A549 (cell line): Measurements from ENCODE around the gene TMPRSS11E.

Source experiments
- CEBPB ChIP-seq, 2 experiments: fragments of >200 bp in 1 of 2; sonication (Bioruptor Twin) in 1 of 2; formaldehyde crosslinking in 1 of 2; IDR thresholded peaks; 2 replicates each; pipeline ENCODE4 v1.6.1; 2012 to 2016
- CTCF ChIP-seq: fragments of >200 bp; sonication (Bioruptor Twin); formaldehyde crosslinking; IDR thresholded peaks from 3 replicates; pipeline ENCODE4 v1.5.1; 2016
- HOXA7 ChIP-seq: fragments of 250-450 bp; sonication (Bioruptor Pico); IDR thresholded peaks from 2 replicates; pipeline ENCODE4 v1.5.0; 2020; ENCODE audit warnings: mild to moderate bottlenecking, moderate library complexity
- JUNB ChIP-seq: fragments of >200 bp; sonication (Bioruptor Twin); formaldehyde crosslinking; IDR thresholded peaks from 2 replicates; pipeline ENCODE4 v1.6.1; 2016
- POLR2A ChIP-seq: IDR thresholded peaks from 2 replicates; pipeline ENCODE4 v1.6.1; 2012; ENCODE audit warnings: mild to moderate bottlenecking, low read length
- POLR2AphosphoS2 ChIP-seq: conservative IDR thresholded peaks from 2 replicates; pipeline ENCODE4 v1.6.1; 2012; ENCODE audit warnings: low read length, improper control_type of control experiment, inconsistent platforms
- RAD21 ChIP-seq, 2 experiments: fragments of >200 bp in 1 of 2; sonication (Bioruptor Twin) in 1 of 2; formaldehyde crosslinking in 1 of 2; IDR thresholded peaks in 1 of 2; conservative IDR thresholded peaks in 1 of 2; 2 replicates in 1 of 2; 3 replicates in 1 of 2; pipeline ENCODE4 v1.6.1; 2012 to 2018; ENCODE audit warnings: inconsistent platforms in 1 of 2
- REST ChIP-seq: fragments of 200-600 bp; sonication (generic); IDR thresholded peaks from 2 replicates; pipeline ENCODE4 v1.6.1; 2016; ENCODE audit warnings: antibody characterized with exemption, mild to moderate bottlenecking, moderate library complexity
- SMC3 ChIP-seq: fragments of >200 bp; sonication (Bioruptor Twin); formaldehyde crosslinking; IDR thresholded peaks from 3 replicates; pipeline ENCODE4 v1.6.1; 2018; ENCODE audit warnings: inconsistent platforms
- ZFP36 ChIP-seq: fragments of 450-650 bp; IDR thresholded peaks from 2 replicates; pipeline ENCODE4 v1.6.1; 2014; ENCODE audit warnings: borderline replicate concordance; ENCODE audit not compliant: partially characterized antibody

GRCh38 chr4:68518889-68519288 lies 71.6 kb downstream of the TMPRSS11E start:
- TF ChIP-seq REST (no peak), POLR2A (no peak), RAD21 (conservative IDR thresholded peaks at IDR 0.05 in 1 of 2, IDR thresholded peaks at IDR 0.05 in 1 of 2) (no peak), HOXA7 (CRISPR knock-in tag) (no peak), CTCF (no peak), CEBPB (IDR thresholded peaks at IDR 0.05) (no peak), POLR2AphosphoS2 (no peak), SMC3 (no peak), ZFP36 (no peak), JUNB (no peak)
